Subcutaneous adipose tissue (tissue), 4 donors: ENCODE data around the gene STAB2. TPM values are rescaled to one million over a fixed set of nuclear protein-coding genes. Genes with fewer than 3 reads are reported as not detected.

Experiments used
- CTCF ChIP-seq: fragments of 450-650 bp; IDR thresholded peaks from one replicate; pipeline ENCODE4 v1.5.1; 2016; ENCODE audit warnings: low read depth, mild to moderate bottlenecking, control low read depth, antibody characterized with exemption, moderate library complexity
- total RNA-seq, 4 donors: library from RNA; depleted of rRNA; stranded (reverse); fragments of >200 nt; gene quantifications; one replicate each; pipeline ENCODE4 v1.1.0, GENCODE V29; 2016

The STAB2 gene
- total RNA-seq, 4 donors from 2014 or later, result under 0.01 to 1.5 (median 0.16) TPM; not detected in 1

DNA sequence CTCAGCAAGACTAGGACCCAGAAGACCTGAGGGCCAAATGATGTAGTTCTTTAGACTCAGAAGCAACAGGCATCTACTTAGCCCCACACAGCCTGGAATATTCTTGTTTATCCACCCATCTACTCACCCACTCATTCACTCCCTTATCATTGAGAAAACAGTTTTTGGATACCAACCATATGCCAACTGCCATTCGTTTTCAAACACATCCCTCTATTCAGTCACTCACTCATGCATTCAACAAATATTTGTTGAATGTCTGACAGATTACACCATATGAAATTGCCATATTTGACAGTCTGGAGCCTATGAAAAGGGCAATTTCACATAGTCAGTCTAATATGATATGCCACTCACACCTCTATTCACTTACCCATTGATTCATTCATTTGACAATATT is 150.8 kb downstream of the STAB2 start:
- no peak for TF ChIP-seq CTCF

DNA sequence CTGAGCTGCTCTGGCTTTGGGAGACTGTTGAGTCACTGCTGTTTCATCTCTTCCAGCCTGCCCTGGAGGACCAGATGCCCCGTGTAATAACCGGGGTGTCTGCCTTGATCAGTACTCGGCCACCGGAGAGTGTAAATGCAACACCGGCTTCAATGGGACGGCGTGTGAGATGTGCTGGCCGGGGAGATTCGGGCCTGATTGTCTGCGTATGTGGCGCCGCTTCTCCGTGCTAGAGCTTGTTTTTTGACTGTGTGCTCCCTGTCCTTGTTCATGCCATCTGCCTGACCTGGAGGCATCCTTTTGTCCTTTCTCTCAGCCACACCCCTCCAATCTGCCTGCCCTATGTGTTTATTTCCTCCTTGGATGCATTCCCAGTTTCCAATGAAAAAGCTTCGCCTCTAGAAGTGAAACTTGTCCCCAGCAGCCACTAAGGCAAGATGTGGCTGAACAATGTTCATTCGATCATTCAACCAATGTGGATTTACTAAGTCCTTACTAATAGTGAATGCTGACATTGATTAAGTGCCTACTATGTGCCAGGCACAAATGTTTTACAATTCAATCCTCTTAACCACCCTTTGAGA is 155.4 kb downstream of the STAB2 start:
- no peak for TF ChIP-seq CTCF

DNA sequence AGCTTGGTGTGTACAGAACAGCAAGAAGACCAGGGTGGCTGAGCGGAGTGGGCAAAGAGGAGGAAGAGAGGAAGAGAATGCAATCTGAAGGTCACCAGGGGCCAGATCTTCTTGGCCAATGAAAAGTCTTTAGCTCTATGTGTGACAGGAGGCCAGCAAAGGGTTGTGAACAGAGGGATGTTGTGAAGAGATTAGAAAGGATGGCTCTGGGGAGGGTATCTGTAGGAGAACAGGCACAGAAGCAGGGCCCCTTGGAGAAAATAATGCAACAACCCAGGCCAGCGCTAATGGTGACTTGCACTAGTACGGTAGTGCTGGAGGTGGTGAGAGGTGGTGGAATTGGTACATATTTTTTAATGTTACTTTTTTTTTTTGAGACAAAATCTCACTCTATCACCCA is 156.7 kb downstream of the STAB2 start:
- no peak for TF ChIP-seq CTCF

DNA sequence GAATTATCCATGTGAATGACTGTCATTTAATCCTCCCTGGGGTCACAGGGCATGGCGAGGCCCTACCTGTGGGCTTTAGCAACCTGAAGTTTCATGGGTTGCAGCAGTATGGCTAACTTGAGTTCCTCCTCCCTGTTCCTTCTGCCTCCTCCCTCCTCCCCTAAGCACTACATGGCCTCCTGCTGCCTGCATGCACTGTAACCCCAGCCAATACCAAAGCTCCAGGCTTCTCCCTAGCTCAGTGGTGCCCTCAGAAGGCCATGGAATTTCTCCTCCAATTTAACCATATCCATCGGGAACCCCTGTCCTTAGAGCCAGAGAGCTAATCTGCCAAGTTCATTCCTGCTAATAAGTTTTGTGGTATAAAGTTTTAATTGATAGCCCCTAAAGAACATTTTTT is 158.9 kb downstream of the STAB2 start:
- TF ChIP-seq CTCF, result no peak

GRCh38 chr12:103748002-103748401 is 160.9 kb downstream of the STAB2 start:
- no peak for TF ChIP-seq CTCF

DNA sequence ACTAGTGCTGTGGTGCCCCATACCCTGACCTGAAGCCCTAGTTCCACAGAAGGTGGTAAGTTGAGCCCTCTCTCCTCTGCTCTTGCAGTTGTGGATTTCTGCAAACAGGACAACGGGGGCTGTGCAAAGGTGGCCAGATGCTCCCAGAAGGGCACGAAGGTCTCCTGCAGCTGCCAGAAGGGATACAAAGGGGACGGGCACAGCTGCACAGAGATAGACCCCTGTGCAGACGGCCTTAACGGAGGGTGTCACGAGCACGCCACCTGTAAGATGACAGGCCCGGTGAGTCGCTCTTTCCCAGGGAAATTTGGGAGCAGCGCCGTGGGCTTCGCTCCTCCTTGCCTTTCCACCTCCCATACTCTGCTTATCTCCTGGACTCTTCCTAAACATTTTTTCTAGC is 161.8 kb downstream of the STAB2 start:
- TF ChIP-seq CTCF, result no peak

DNA sequence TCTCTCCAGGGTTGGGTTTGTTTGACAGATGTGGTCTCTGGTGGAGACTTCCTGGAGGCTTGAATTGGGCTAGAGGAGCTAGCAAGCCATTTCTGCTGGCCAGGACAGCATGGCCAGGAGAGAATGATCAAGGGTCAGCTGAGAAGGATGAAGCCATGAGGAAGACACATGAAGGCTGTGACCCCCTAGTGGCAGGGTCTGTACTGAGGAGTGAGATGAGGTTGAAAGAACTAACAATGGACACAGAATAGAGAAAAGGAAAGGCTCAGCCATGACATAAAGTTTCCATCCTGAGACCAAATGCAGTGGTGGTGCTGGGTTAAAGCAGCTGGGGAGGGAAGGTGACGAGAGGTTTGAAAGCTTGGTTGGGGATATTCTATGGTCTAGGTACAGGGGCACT is 164.1 kb downstream of the STAB2 start:
- TF ChIP-seq CTCF, result no peak

DNA sequence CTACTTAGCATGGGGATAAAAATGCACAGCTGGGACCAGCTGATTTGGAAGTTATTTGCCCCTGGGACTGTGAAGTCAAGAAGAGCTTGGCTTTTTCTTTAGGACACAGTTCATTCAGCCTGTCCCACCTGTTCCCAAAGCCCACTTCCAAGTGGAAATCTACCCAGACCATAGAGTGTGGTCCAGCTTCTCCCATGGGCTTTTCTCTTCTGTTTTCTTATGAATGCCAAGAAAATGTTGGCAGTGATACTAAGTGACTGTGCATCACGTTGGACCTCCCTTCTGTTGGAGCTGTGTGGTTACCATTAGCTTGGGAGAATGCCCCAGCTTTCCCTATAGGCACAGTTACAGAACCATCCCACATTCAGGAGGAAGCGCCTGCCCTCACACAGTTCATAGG is 164.5 kb downstream of the STAB2 start:
- TF ChIP-seq CTCF, result no peak
